ENCODE results near the gene PKP1.

The PKP1 gene

GRCh38 chr1:201261771-201262547, 21.3 kb upstream of the PKP1 start:
- no peak for DNase-seq

DNA sequence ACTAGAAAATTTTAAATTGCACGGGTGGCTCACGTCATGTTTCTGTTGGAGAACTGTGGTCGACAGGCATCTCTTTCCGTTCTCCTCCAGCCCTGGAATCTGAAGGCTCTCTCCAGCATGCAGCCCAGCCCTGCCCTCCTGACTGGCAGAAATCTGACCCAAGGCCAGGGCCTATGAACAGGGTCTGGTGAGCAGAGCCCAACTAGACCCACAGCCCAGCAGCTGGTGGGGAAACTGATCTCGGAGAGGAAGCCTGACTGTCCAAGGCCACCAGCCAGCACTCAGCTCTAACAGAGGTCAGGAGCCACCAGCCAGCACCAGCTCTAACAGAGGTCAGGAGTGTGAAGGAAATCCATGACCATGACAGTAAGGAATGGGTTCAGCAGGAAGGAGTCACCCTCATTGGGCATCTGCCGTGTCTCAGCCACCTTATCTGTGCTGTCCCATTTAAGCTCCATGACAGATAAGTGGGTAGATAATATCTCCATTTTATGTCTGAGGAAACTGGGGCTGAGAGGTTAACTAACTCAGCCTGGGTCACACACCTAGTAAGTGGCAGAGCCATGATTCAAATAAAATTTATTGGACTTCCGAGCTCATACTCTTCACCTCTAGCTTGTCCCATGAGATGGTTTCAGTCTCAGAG, 20.2 kb upstream of the PKP1 start:
- DNase-seq: no peak

- no peak for DNase-seq
Measured at GRCh38 chr1:201264072-201264471, 19.2 kb upstream of the PKP1 start.

DNA sequence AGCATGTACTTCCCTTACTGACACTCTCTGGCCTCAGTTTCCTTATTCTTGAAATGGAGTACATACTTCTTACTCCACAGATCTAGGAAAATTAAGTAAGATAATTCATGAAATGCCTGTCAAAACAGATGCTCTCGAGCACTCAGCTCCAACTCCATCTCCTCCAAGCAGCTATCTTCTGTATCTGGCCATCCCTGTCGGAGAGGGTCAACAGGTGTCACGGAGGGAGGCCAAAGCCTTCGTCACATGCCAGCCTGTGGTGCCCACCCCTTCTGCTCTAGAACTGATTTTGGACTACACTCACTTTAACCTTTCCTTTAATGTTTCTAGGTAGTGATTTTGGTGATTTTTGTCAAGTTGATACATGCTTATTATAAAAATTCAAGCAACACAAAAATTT, 18.8 kb upstream of the PKP1 start:
- DNase-seq: no peak

DNA sequence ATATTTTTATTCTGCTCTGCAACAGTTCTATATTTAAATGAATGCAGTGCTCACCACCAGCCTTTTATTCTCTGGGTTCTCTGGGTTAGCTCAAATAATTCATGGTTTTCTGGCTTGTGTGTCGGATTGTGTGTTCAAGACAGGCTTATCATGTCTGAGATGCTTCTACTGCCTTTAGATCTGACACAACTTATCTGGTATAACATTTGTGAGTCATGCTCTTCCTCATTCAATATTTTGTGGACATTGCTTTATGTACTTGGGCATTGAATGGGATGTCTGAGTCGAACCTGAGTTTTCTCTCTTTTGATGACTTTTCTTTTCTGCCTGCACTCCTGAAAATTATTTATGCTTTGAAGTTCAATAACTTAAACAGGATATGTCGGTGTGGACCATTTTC, 17.6 kb upstream of the PKP1 start:
- no peak for DNase-seq

DNA sequence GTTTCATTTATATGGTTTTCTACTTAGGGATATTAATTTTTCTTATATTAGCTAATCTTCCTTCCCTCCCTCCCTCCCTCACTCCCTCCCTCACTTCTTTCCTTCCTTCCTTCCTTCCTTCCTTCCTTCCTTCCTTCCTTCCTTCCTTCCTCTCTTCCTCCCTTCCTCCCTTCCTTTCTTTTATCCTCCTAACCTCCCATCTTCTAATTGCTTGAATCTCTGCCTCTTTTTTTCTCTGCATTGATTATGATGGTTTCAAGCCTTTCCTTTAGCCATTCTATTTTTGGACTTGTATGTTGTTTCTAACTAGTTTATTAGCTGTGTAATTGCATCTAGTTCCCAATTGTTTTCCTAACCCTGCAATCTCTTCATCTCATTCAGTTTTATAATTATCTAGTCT, 17.0 kb upstream of the PKP1 start:
- DNase-seq: no peak

- DNase-seq: no peak
Measured at GRCh38 chr1:201266774-201267173, 16.5 kb upstream of the PKP1 start.

DNA sequence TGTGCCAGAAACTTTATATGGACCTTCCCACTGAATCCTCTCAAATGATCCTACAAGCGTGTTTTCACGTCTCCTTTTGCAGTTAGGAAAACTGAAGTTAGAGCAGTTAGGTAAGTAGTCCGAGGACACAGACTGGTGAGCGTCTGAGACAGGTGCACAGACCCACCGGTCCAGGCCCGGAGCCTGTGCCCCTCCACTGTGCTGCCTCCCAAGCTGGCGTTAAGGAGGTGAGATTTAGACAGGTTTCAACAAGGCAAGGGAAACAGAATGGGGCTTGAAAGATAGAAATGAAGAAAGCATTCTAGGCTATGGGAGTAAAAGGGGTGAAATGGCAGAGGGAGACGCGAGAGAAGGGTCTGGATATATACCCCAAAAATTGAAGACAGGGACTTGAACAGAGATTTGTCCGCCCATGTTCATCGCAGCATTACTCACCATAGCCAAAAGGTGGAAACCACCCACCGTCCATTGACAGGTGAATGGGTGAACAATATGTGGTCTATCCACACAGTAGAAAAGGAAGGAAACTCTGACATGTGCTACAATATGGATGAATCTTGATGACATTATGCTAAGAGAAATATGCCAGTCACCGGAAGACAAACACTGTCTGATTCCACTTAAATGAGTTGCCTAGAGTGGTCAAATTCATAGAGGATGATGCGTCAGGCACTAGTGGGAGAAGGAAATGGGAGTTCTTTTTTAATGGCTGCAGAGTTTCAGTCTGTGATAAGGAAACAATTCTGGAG, 15.7 kb upstream of the PKP1 start:
- no peak for DNase-seq

- no peak for DNase-seq
Measured at GRCh38 chr1:201268604-201269151, 14.6 kb upstream of the PKP1 start.

DNA sequence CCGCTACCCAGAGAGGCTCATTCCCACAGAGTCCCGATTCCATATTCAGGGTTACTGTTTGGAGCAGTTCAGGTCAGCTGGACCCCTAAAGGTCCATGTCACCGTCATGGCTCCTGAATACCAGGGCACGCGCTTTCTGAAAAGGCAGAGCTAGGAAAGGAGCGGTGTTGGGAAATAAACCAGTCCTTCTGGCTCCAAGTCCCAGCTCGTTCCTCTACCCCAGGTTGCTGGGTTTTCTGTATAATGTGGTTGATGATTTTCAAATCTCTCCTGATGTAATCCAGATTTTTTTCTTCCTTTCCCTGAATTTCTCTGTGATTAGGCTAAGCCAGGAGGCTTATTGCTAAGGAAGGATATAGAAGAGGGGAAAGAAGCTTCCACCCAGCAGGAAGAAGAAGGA, 14.0 kb upstream of the PKP1 start:
- DNase-seq: no peak

DNA sequence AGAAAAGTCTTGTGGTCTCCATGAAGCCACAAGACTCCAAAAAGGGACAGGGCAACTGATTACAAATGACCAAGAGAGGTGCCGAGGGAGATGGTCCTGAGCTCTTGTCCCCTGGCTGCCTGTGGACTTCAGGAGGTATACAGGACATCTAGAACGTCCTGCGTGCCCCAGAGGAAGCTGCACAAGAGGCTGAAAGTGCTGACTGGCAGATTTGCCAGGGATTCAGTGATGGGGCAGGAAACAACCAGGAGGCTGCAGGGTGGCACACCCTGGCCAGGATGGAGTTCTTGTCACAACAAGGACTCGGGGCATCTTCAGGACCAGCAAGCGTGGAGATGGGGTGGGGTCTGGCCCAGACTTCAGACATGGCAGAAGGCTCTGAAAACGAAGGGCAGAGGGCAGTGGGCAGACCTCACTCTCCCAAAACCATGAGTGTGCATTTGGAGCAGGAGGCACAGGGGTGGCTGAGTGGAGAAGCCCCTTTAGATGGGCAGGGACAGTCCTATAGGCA, 13.4 kb upstream of the PKP1 start:
- no peak for DNase-seq

DNA sequence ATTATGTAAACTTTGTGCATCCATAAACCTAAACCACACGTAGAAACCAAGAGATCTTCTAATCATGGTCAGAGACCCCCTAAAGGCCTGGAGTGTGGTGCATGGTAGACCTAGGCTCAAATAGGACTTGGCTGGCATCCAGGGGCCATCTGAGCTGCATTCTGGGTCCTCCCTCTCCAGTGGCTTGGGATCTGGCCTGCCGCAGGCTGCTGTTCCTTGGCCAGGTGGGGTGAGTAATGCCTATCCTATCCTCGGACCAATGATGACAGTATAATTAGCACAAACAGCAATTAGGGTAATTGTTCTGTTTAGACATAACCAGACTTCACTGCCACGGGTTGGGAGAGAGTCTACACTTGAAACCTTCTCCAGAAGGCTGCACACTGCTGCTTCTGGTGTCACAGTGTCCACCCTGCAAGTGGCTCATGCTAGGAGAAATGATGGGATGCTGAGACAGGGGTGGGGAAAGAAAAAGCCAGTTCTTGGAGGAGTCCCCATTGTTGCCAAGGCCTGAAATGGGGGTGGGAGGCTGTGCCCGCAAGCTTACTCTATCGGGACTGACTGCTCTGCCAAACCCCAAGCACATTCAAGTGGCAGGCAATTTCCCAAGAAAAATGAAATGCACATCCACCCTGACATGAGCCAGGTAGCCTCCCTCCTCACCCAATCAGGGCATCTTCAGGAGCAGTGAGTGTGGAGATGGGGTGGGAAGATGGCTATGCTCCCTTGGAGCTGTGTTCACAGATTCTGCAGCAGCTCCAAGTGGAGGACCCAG, 12.5 kb upstream of the PKP1 start:
- no peak for DNase-seq

DNA sequence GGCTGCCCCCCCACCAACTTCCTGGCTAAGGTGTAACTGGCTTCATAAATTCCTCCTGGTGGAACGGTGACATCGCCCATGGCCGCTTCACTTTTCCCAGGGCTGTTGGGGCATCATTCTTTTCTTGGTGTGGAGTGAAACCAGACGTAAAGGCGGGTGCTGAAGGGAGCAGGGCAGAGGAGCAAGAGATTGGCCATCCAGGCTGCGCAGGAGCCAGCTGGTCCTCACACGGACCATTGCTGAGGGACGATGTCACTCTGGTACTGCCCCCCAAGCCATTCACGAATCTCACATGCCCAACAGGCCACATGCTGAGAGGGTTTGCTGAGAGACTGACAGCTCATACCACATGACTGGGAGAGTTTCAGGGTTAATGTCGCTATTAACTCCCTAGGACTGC, 10.5 kb upstream of the PKP1 start:
- DNase-seq: no peak

DNA sequence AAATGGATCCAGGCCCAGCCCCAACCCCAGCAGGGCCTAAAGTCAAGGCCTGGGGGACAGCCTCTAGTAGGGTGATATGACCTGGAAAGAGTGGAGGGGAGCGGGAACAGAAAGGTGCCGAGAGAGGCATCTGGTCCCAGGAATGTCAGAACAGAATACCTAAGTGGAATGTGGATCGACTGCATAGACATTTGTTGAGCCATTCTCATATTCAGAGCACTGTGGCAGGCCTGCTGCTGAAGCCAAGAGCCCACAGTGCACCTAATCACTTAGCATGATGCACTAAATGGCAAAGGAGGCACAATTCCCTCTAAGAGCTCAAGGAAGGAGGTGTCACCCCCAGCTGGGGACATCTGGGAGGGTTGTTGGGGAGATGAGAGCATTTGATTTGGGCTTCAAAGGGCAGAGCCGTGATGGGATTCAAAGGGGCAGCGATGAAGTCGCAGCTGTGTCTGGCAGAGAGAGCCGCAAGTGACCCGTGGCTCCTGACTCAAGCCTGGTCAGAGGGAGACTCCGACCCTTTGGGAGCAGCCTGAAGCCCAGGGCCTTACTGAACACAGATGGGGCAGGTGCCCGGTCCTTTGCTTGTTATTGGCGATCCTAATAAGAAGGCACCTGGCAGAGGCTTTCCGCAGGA, 8.6 kb upstream of the PKP1 start:
- DNase-seq: no peak

DNA sequence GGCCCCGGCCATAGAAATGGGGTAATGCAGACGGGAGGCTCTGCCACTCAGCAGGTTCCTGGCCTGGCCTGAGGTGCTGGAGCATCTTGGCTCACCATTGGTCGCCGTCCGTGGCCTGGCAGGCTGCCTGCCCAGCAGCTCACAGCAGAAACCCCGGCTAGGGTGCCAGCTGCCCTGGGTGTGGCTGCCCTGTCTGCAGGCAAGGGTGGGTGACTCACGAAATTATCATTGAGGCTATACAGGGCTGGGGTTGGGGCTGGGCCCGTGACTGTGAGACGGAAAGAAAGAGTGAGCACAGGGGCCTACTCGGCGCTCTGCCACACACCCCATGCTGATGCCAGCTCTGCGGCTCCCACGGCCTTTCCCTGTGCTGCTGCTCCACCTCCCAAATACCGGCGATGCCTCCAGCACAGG, 8.0 kb upstream of the PKP1 start:
- DNase-seq: no peak

GRCh38 chr1:201276891-201277290, 6.4 kb upstream of the PKP1 start:
- no peak for DNase-seq

DNA sequence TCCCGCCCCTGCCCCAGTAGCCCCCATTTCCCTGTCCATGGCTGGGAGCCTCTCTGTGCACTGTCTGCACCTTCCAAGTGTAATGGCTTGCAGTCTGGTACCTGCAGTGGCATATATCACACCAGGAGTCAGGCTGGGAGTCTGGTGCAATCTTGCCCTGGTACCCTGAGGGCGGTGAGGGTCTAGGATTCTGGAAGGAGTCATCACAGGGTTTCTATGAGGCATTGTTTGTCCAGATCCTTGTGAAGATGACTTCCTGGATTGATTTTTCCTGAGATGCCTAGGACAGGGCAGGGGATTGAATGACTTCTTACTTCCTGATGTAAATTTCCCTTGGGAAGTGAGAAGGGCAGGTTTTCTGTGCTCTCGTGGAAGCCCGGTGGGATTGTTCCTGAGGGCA, 5.9 kb upstream of the PKP1 start:
- no peak for DNase-seq

GRCh38 chr1:201279313-201279712, 4.0 kb upstream of the PKP1 start:
- no peak for DNase-seq

DNA sequence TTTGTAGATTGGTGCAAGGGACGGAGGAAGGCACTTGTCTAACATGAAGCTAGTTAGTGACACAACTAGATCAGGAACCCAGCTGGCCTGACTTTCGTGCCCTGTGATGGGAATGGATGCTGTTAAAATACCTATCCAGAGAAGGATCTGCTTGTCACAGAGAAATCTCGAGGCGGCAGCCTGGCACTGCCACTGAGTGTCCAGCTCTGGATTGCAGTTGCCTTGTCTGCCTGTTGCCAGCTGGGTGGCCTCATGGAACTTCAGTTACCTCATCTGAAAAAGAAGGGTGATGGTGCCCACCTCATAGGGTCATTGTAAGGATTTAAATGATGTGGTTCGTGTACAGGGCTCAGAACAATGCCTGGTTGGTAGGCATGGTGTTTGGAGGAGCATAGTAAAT, 2.4 kb upstream of the PKP1 start:
- DNase-seq: no peak

DNA sequence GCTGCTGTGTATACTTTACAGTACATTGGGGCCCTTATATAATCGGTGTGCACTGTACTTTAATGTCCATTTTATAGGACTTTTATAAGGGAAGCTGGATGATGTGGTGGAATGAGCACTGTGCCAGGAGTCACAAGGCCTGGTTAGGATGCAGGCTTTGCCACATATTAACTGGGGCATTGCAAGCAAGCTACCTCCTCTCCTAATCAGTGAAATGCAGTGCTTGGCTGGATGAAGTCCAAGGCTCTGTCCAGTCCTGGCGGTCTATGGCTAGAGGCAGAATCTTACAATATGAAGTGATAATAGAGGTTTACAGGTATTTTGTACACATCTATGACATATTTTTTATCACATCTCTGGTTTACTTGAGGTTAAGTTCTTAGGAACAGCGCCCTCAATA, 1.7 kb upstream of the PKP1 start:
- DNase-seq: no peak

- DNase-seq: no peak
Measured at GRCh38 chr1:201282216-201282615, 1.1 kb upstream of the PKP1 start.

DNA sequence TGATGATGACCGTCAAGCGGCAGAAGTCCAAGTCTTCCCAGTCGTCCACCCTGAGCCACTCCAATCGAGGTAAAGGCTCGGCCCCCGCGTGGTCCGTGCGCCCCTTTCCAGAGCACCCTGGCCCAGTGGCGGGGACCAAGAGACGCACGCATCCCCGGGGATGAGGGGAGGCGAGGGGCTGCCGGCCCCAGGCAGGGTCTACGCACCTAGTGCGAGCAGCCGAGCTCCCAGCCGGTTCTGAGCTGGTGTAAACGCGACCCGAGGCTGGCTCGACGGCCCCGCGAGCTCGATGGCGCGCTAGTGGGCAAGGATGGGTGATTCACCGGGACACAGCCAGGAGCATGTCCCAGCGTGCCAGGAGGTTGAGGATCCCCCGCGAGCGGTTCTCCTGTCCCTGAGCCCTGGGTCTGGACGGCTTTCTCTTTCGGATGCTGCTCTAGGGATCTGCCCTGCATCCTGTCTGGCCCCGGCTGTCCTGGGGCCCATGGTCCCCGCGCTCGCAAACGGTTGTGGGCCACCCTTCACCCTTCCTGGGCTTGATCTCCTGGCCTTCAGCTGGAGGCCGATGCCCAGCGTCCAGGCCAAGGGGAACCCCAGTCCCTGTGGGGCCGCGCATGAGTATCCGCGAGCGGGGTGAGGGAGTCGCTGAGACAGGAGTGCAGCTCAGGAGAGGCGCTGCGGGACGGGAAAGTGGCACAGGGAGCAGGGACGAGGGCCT, 689 bp downstream of the PKP1 start:
- no peak for DNase-seq
